Right forelimb (tissue), 1 donor: ENCODE data around the gene RHOXF2.
"Not testable (repeated sequence)": the region's sequence is repeated elsewhere in the genome, so short reads cannot be mapped to it uniquely, and the experiment has no call there.

ENCODE experiments used
- DNase-seq: peaks from one replicate; pipeline ENCODE4 v3.0.0-alpha.2; 2018

RHOXF2 gene

DNA sequence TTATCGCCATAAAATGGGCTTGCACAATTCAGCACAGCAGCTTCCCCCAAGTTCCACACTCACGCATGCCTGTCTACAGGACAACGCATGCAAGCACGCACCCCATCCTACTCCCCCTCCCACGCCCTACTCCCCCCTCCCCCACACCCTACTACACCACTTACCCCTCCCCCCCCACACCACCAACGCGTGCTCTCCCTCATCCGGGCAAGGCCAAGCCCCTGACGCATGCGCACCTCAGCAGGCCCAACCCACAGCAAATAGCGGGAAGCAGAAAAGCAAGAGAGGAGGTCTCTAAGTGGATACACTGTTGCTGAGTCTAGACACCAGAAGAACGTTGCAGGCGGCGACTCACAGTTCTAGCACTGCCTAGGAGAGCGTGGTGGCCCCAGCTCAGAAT is at the start of gene RHOXF2:
RHOXF2 (plus strand) TSS at position 301 of the 400 bp plus-strand sequence. CDS start 138 bp downstream, outside the sequence.
- DNase-seq, result not testable (repeated sequence)

- no peak for DNase-seq
These were observed 49.0 kb upstream of the RHOXF2 start for GRCh38 chrX:120109378-120109777.

DNA sequence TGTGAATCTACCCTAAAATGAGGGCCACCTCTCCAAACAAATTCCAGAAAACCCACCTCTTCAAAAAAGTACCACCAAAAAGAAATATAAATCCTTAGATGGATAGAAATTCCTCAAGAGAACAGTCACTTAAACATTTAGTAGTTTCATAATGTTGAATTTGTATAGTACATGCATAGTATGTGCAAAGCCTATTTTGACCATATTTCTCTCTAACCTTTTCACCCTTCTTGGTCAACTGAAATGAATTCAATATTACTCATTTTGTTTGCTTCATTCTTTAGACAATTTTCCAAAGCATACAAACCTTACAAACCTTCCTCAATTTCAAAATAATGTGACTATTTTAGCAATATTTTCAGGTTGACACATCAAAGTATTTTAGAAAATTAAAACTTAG is 46.8 kb upstream of the RHOXF2 start:
- no peak for DNase-seq

GRCh38 chrX:120115438-120115963 is 42.9 kb upstream of the RHOXF2 start, which contains the start of gene RHOXF1:
RHOXF1 (minus strand) TSS chrX:120115913; CDS start chrX:120115862, 51 bp downstream.
- DNase-seq, result no peak

DNA sequence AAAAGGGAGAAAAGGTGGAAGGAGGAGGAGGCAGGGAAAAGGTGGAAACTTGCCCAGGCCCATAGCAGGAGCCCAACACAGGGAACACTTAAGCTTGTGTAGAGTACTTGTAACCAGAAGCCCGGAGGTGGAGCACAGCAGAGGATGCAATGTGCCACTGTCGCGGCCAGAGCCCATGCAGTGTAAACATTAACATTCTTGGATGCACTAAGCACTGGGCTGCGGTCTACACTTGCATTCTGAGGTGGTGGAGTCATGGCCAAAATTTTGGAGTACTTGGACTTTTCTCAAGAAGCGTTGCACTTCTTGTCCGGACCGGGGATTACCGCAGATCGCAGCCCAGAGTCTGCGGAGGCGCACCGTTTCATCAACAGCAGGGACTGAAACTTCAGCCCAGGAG is 38.2 kb upstream of the RHOXF2 start:
- DNase-seq, result no peak

- no peak for DNase-seq
These were observed 33.0 kb upstream of the RHOXF2 start for GRCh38 chrX:120125444-120125843.

DNA sequence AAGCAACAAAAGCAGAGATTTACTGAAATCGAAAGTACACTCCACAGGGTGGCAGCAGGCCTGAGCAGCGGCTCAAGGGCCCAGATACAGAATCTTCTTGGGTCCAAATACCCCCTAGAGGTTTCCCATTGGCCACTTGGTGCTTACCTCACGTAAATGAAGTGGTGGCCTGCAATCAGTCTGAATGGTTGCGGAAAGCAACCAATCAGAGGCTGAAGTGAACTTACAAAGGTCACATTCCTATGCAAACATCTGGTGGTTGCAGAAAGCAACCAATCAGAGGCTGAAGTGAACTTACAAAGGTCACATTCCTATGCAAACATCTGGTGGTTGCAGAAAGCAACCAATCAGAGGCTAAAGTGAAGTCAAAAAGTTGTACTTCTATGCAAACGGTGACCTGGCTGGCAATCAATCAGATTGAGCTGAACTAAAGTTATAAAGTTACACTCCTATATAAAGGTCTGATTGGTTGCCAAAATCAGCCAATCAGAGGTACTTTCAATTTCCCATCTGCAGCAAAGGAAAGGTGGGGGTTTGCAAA is 30.0 kb upstream of the RHOXF2 start:
- not testable (repeated sequence) for DNase-seq

- DNase-seq, result no peak
These were observed 22.3 kb upstream of the RHOXF2 start for GRCh38 chrX:120136128-120136527.

- no peak for DNase-seq
These were observed 21.6 kb upstream of the RHOXF2 start for GRCh38 chrX:120136840-120137239.

GRCh38 chrX:120137439-120137838 is 21.0 kb upstream of the RHOXF2 start:
- no peak for DNase-seq

DNA sequence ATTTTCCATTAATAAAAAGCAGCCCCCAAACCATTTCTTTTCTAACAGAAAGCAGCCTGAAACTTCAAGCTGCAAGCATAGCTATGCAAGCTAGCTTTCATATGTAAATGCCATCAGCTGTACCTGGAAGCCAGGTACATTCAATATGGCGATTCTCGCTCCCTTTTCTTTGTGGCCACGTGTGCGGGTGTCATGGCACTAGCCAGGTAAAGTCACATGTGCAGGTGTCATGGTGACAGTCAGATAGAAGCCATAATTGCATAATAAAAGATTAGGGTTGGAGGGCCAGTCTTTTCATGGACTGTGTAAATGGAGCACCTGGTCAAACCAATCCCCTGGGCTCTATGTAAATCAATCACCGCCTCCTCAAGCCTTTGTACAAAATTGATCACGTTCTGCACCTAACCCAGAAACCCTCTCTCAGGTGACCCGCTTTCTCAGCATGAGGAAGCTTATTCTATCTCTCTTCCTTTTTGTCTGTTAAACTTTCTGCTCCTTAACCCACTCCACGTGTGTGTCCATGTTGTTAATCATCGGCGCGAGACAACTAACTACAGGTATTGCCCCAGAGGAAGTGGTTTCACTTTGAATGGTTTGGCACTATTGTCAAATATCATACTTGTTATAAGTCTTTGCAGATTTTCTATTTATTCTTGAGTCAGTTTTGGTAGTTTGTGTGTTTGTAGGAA is 18.0 kb upstream of the RHOXF2 start:
- DNase-seq, result no peak

- peak; percentile 48 for DNase-seq
These were observed 14.1 kb upstream of the RHOXF2 start for GRCh38 chrX:120144178-120144844.

- no peak for DNase-seq
These were observed 13.0 kb upstream of the RHOXF2 start for GRCh38 chrX:120145295-120145925.

DNA sequence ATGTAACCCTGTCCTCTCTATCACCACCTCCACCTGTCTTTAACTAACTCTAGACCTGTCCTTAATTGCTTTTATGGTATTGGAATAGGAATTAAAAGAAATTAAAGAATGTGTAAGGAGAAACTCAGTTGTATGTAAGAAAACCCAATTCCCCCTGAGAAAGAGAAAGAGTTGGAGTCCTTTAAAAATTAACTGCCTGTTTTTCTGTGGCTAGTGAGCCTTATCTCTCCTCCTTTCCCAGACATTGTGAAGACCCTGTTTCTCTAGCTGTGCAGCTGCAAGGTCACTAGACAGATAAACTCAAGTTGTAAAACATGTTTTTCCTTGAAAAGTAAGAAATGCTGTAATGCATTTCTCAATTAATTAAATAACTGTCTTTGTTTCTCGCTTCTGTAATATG is 12.1 kb upstream of the RHOXF2 start:
- not testable (repeated sequence) for DNase-seq

GRCh38 chrX:120147537-120147936 is 10.9 kb upstream of the RHOXF2 start:
- no peak for DNase-seq

- not testable (repeated sequence) for DNase-seq
These were observed 8.2 kb upstream of the RHOXF2 start for GRCh38 chrX:120150109-120150744.

- DNase-seq, result not testable (repeated sequence)
These were observed 673 bp downstream of the RHOXF2 start for GRCh38 chrX:120159086-120159485.

DNA sequence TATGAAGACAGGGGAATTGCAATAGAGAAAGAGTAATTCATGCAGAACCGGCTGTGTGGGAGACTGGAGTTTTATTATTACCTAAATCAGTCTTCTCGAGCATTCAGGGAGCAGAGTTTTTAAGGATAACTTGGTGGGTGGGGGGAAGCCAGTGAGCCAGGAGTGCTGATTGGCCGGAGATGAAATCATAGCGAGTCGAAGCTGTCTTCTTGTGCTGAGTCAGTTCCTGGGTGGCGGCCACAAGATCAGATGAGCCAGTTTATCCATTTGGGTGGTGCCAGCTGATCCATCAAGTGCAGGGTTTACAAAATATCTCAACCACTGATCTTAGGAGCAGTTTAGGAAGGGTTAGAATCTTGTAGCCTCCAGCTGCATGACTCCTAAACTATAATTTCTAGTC is 34.8 kb downstream of the RHOXF2 start:
- not testable (repeated sequence) for DNase-seq

DNA sequence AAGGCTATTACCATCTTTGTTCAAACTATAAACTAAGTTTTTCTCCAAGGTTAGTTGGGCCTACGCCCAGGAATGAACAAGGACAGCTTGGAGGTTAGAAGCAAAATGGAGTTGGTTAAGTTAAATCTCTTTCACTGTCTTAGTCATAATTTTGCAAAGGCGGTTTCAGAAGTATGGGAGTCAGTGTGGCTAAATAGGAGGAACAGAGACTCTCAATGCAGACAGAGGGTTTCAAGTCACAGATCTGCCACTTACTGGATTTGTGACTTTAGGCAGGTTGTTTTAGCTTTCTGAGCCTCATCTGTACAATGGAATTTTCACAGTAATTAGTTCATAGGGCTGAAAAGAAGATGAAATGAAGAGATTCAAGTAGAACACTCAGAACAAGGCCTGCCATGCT is 35.3 kb downstream of the RHOXF2 start:
- not testable (repeated sequence) for DNase-seq

GRCh38 chrX:120195786-120196185 is 37.4 kb downstream of the RHOXF2 start:
- not testable (repeated sequence) for DNase-seq

DNA sequence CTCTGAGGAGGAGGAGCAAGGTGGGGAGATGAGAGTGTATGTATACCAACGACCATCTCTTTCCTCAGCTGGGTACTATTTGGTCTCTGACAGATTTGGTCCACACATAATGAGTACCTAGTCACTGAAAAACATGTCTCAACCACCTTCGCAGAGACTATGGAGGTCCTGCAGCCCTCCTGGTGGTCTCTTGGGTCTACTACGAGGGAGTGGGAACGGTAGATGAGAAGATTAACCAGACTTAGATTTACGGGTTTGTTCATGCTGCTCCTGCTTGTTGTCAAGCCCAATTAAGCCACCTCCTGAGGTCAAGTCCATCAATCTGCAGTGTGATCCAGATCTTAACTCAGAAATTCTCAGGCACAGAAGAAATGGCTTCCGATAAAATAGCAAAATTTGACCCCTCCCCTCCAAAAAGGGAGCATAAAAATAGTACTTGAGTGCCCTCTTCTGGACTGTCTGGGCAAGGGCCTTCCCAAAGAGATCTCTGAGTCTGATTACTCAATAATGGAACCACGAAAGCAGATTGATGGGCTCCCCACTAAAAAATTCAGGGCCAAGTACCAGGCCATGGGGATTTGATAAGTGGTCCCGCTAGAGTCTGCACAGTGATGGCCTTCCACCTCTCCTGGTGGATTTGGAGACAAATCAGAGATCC is 38.3 kb downstream of the RHOXF2 start:
- not testable (repeated sequence) for DNase-seq

- DNase-seq, result no peak
These were observed 42.4 kb downstream of the RHOXF2 start for GRCh38 chrX:120200851-120201250.
